Mucosa of rectum (tissue), 2 donors: ENCODE results near the gene PARD3.
"Not testable (repeated sequence)": the region's sequence is repeated elsewhere in the genome, so short reads cannot be mapped to it uniquely, and the experiment has no call there.

Experiments
- H3K27ac ChIP-seq, 2 donors: one replicate each; pipeline ENCODE4 v1.7.0; 2013; ENCODE audit warnings: inconsistent platforms in 2 of 2, low read depth in 2 of 2, low read length in 2 of 2
- H3K27me3 ChIP-seq, 2 donors: one replicate each; pipeline ENCODE4 v1.7.0; 2013; ENCODE audit warnings: low read length in 2 of 2; ENCODE audit not compliant: control insufficient read depth in 2 of 2, insufficient read depth in 2 of 2
- H3K36me3 ChIP-seq, 2 donors: one replicate each; pipeline ENCODE4 v1.7.0; 2013; ENCODE audit warnings: low read length in 2 of 2; ENCODE audit not compliant: control insufficient read depth in 2 of 2, insufficient read depth in 2 of 2
- H3K4me1 ChIP-seq, 2 donors: one replicate each; pipeline ENCODE4 v1.7.0; 2013; ENCODE audit warnings: low read length in 2 of 2, mild to moderate bottlenecking in 1 of 2; ENCODE audit not compliant: control insufficient read depth in 2 of 2, insufficient read depth in 2 of 2
- H3K4me3 ChIP-seq, 2 donors: one replicate each; pipeline ENCODE4 v1.7.0; 2013; ENCODE audit warnings: low read length in 2 of 2
- H3K9ac ChIP-seq, 2 donors: one replicate each; pipeline ENCODE4 v1.7.0; 2013; ENCODE audit warnings: low read length in 2 of 2, low read depth in 1 of 2, mild to moderate bottlenecking in 1 of 2
- H3K9me3 ChIP-seq, 2 donors: one replicate each; pipeline ENCODE4 v1.7.0; 2013; ENCODE audit warnings: low read length in 2 of 2; ENCODE audit not compliant: control insufficient read depth in 2 of 2
- donor health status: healthy.
- donor health status: Normal muscosa, but diverticular disease.

The PARD3 gene

GRCh38 chr10:34648919-34649318 lies 166.2 kb downstream of the PARD3 start:
- H3K27me3 ChIP-seq: no peaks in the 10 kb centered on the region
- no peaks in the 10 kb centered on the region for H3K36me3 ChIP-seq
- no peak overlapping the region for H3K4me3 ChIP-seq
- no peak overlapping the region for H3K9ac ChIP-seq
- no peaks in the 10 kb centered on the region for H3K9me3 ChIP-seq
- no peak overlapping the region for H3K27ac ChIP-seq
- peaks cover 0 to 2% of the 10 kb centered on the region in 2 donors for H3K4me1 ChIP-seq

GRCh38 chr10:34647875-34648865 lies 166.9 kb downstream of the PARD3 start:
- no peak overlapping the region for H3K4me3 ChIP-seq
- no peaks in the 10 kb centered on the region for H3K36me3 ChIP-seq
- H3K4me1 ChIP-seq: no peaks in the 10 kb centered on the region
- no peak overlapping the region for H3K27ac ChIP-seq
- H3K9ac ChIP-seq: no peak overlapping the region
- H3K9me3 ChIP-seq: no peaks in the 10 kb centered on the region
- no peaks in the 10 kb centered on the region for H3K27me3 ChIP-seq

GRCh38 chr10:34647160-34647559 lies 167.9 kb downstream of the PARD3 start:
- Histone ChIP-seq H3K27me3 (no peaks in the 10 kb centered on the region), H3K4me3 (no peak overlapping the region), H3K27ac (no peak overlapping the region), H3K9me3 (no peaks in the 10 kb centered on the region), H3K4me1 (no peaks in the 10 kb centered on the region), H3K9ac (no peak overlapping the region), H3K36me3 (no peaks in the 10 kb centered on the region)

- Histone ChIP-seq H3K9me3 (no peaks in the 10 kb centered on the region), H3K27ac (no peak overlapping the region), H3K4me1 (peaks cover 0 to 3% of the 10 kb centered on the region in 2 donors), H3K9ac (no peak overlapping the region), H3K4me3 (no peak overlapping the region), H3K27me3 (no peaks in the 10 kb centered on the region), H3K36me3 (no peaks in the 10 kb centered on the region)
Observed at GRCh38 chr10:34646331-34646730, 168.8 kb downstream of the PARD3 start.

GRCh38 chr10:34644815-34645214 lies 170.3 kb downstream of the PARD3 start:
- H3K36me3 ChIP-seq, H3K9me3 ChIP-seq, H3K27me3 ChIP-seq, H3K4me1 ChIP-seq, H3K4me3 ChIP-seq, H3K27ac ChIP-seq, H3K9ac ChIP-seq: not testable (repeated sequence)

- H3K9me3 ChIP-seq: no peaks in the 10 kb centered on the region
- H3K36me3 ChIP-seq: no peaks in the 10 kb centered on the region
- no peak overlapping the region for H3K9ac ChIP-seq
- no peak overlapping the region for H3K4me3 ChIP-seq
- peaks cover 0 to 5% of the 10 kb centered on the region in 2 donors for H3K4me1 ChIP-seq
- no peaks in the 10 kb centered on the region for H3K27me3 ChIP-seq
- H3K27ac ChIP-seq: no peak overlapping the region
Observed at GRCh38 chr10:34644224-34644623, 170.9 kb downstream of the PARD3 start.

- Histone ChIP-seq H3K27me3 (no peaks in the 10 kb centered on the region), H3K4me3 (no peak overlapping the region), H3K27ac (no peak overlapping the region), H3K9me3 (no peaks in the 10 kb centered on the region), H3K9ac (no peak overlapping the region), H3K36me3 (no peaks in the 10 kb centered on the region), H3K4me1 (peaks cover 0 to 5% of the 10 kb centered on the region in 2 donors)
Observed at GRCh38 chr10:34643620-34644019, 171.5 kb downstream of the PARD3 start.

GRCh38 chr10:34641913-34642558 lies 173.1 kb downstream of the PARD3 start:
- Histone ChIP-seq H3K4me1 (peaks cover 5 to 7% of the 10 kb centered on the region in 2 donors), H3K36me3 (no peaks in the 10 kb centered on the region)

GRCh38 chr10:34641147-34641912 lies 173.8 kb downstream of the PARD3 start:
- Histone ChIP-seq H3K9me3 (no peaks in the 10 kb centered on the region), H3K27ac (no peak overlapping the region), H3K4me3 (no peak overlapping the region), H3K4me1 (peaks cover 5 to 7% of the 10 kb centered on the region in 2 donors), H3K36me3 (no peaks in the 10 kb centered on the region), H3K27me3 (no peaks in the 10 kb centered on the region), H3K9ac (no peak overlapping the region)

More at GRCh38 chr10:34641913-34642558, 173.1 kb downstream of the PARD3 start:
- no peak overlapping the region for H3K9ac ChIP-seq
- H3K9me3 ChIP-seq: no peaks in the 10 kb centered on the region
- no peak overlapping the region for H3K4me3 ChIP-seq
- no peaks in the 10 kb centered on the region for H3K27me3 ChIP-seq
- H3K27ac ChIP-seq: no peak overlapping the region
